Measurements from ENCODE around the gene PC. TPM values are rescaled to one million over a fixed set of nuclear protein-coding genes. Genes with fewer than 3 reads are reported as not detected.

PC gene
- total and polyA plus RNA-seq, 2 experiments from 2014 or later = 47.4 to 78.1 TPM

DNA sequence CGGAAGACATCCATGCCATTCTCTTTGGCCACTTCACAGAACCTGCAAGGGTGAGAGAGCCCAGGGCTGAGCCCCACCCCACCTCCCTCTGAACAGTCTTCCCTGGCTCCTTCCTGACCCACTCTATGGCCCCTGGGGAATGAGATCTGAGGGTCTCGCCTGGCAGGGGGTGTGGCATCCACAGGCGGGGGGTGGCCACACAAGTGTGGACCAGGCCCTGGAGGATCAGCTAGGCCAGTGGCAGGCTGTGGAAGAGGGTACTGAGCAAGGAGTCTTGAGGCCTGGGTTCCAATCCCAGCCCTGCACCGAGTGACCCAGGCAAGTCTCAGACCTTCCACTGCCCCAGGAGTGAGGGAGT is 107.0 kb downstream of the PC start:
- no peaks in the 10 kb centered on the region for H3K36me3 ChIP-seq (replicated peaks; ENCODE audit: insufficient read depth, low read depth)
- no peak overlapping the region for H3K4me3 ChIP-seq
- no peaks in the 10 kb centered on the region for H3K27me3 ChIP-seq
- H3K4me2 ChIP-seq = no peak overlapping the region
- WGBS (ENCODE audit: low lambda C conversion rate, missing lambda C conversion rate) = 88% methylated on average over 4 of the region's 4 CpGs
- no peaks in the 10 kb centered on the region for H3K9me3 ChIP-seq (ENCODE audit: low read depth)
- TF ChIP-seq EZH2phosphoT487 (IDR thresholded peaks at IDR 0.05; ENCODE audit: low read depth, severe bottlenecking, unreplicated experiment) (no peak), EZH2 (IDR thresholded peaks at IDR 0.05; ENCODE audit: borderline replicate concordance) (no peak), CTCF (IDR thresholded peaks at IDR 0.05; ENCODE audit: poor library complexity) (no peak)
- H2AFZ ChIP-seq = no peak overlapping the region
- H3K79me2 ChIP-seq = no peaks in the 10 kb centered on the region
- no peaks in the 10 kb centered on the region for H3K9me2 ChIP-seq (replicated peaks; ENCODE audit: insufficient read depth)
- no peaks in the 10 kb centered on the region for H4K20me1 ChIP-seq (ENCODE audit: insufficient read depth, poor library complexity, severe bottlenecking)
- no peak for DNase-seq (ENCODE audit: low spot score)
- H3K4me1 ChIP-seq (ENCODE audit: insufficient read depth) = peaks cover 8% of the 10 kb centered on the region
- no peak overlapping the region for H3K27ac ChIP-seq

DNA sequence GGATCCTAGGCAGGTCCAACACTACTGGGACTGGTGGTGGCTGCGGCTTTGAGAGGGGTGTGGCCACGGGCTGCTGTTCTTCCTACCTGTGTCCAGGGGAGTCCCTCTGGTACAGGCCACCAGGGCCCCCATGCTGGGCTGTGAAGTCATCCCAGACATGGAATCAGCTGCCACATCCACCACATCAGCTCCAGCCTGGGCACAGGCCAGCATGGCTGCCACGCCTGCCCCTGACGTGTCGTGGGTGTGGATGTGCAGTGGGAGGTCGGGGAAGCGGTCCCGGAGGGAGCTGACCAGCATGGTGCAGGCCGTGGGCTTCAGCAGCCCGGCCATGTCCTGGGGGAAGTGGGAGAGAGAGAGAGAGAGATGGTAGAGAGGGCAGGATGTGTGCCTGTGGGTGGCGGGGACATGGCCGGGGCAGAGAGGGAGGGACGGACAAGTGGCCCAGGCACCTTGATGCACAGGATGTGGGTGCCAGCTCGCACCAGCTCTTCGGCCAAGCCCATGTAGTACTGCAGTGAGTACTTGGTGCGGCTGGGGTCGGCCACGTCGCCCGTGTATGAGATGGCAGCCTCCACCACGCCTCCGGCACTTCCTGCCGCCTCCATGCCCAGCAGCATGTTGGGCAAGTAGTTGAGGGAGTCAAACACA is 107.5 kb downstream of the PC start:
- Histone ChIP-seq H3K4me3 (no peak overlapping the region), H3K27me3 (no peaks in the 10 kb centered on the region)
- TF ChIP-seq CTCF (IDR thresholded peaks at IDR 0.05; ENCODE audit: poor library complexity) = no peak
- TF ChIP-seq EZH2phosphoT487 (IDR thresholded peaks at IDR 0.05; ENCODE audit: low read depth, severe bottlenecking, unreplicated experiment) = no peak
- no peak for TF ChIP-seq EZH2 (IDR thresholded peaks at IDR 0.05; ENCODE audit: borderline replicate concordance)

GRCh38 chr11:66850235-66850587 is 108.0 kb downstream of the PC start:
- H3K79me2 ChIP-seq = no peaks in the 10 kb centered on the region
- no peaks in the 10 kb centered on the region for H4K20me1 ChIP-seq (ENCODE audit: insufficient read depth, poor library complexity, severe bottlenecking)
- H3K9me3 ChIP-seq (ENCODE audit: low read depth) = no peaks in the 10 kb centered on the region
- H3K27me3 ChIP-seq = no peaks in the 10 kb centered on the region
- no peak overlapping the region for H2AFZ ChIP-seq
- H3K4me2 ChIP-seq = no peak overlapping the region
- H3K36me3 ChIP-seq (replicated peaks; ENCODE audit: insufficient read depth, low read depth) = no peaks in the 10 kb centered on the region
- no peak overlapping the region for H3K4me3 ChIP-seq
- no peak for DNase-seq (ENCODE audit: low spot score)
- H3K4me1 ChIP-seq (ENCODE audit: insufficient read depth) = peaks cover 2% of the 10 kb centered on the region
- H3K27ac ChIP-seq = no peak overlapping the region
- WGBS (ENCODE audit: low lambda C conversion rate, missing lambda C conversion rate) = 97% methylated on average over 10 of the region's 10 CpGs
- H3K9me2 ChIP-seq (replicated peaks; ENCODE audit: insufficient read depth) = no peaks in the 10 kb centered on the region
- TF ChIP-seq EZH2 (IDR thresholded peaks at IDR 0.05; ENCODE audit: borderline replicate concordance) (no peak), CTCF (IDR thresholded peaks at IDR 0.05; ENCODE audit: poor library complexity) (no peak), EZH2phosphoT487 (IDR thresholded peaks at IDR 0.05; ENCODE audit: low read depth, severe bottlenecking, unreplicated experiment) (no peak)

More for the DNA sequence above, 107.5 kb downstream of the PC start:
- H3K9me2 ChIP-seq (replicated peaks; ENCODE audit: insufficient read depth) = no peaks in the 10 kb centered on the region
- H3K79me2 ChIP-seq = no peaks in the 10 kb centered on the region
- 97% methylated on average over 21 of the region's 23 CpGs for WGBS (ENCODE audit: low lambda C conversion rate, missing lambda C conversion rate)
- no peaks in the 10 kb centered on the region for H3K36me3 ChIP-seq (replicated peaks; ENCODE audit: insufficient read depth, low read depth)
- no peaks in the 10 kb centered on the region for H4K20me1 ChIP-seq (ENCODE audit: insufficient read depth, poor library complexity, severe bottlenecking)
- no peak overlapping the region for H2AFZ ChIP-seq
- H3K27ac ChIP-seq = no peak overlapping the region
- no peak for DNase-seq (ENCODE audit: low spot score)
- no peaks in the 10 kb centered on the region for H3K9me3 ChIP-seq (ENCODE audit: low read depth)
- peaks cover 7% of the 10 kb centered on the region for H3K4me1 ChIP-seq (ENCODE audit: insufficient read depth)
- H3K4me2 ChIP-seq = no peak overlapping the region

Data from hepatocyte (in vitro differentiated cells).